Measurements from ENCODE around the gene SNTG2.

The SNTG2 gene

DNA sequence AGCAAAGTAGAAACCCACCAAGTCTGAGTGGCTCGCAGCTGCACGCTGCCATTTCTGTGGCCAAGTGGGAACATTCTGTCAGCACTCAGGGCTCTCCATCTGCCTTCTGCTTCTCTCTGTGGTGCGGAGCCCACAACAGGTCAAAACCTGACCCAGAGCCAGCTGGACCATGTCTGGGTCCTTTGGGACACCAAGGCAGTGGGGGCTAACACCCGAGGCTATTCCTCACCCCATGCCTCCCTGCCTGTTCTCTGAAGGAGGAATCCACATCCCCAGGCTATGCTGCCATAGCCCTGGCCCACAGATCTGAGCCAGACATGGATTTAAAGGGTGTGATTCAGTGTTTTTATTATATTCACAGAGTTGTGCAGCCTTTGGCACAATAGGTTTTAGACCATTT lies 86.4 kb downstream of the SNTG2 start:
- no peak for TF ChIP-seq ZFP30 (CRISPR knock-in tag; IDR thresholded peaks at IDR 0.05)
- no peak for TF ChIP-seq PATZ1 (CRISPR knock-in tag; IDR thresholded peaks at IDR 0.05; ENCODE audit: borderline replicate concordance)
- no peak for TF ChIP-seq TOX (CRISPR knock-in tag; IDR thresholded peaks at IDR 0.05; ENCODE audit: borderline replicate concordance)
- ATAC-seq: no peak

- no peak for ATAC-seq
- TF ChIP-seq ZNF70 (CRISPR knock-in tag; IDR thresholded peaks at IDR 0.05) (no peak), OSR1 (CRISPR knock-in tag; IDR thresholded peaks at IDR 0.05) (no peak), ISL1 (CRISPR knock-in tag; IDR thresholded peaks at IDR 0.05) (no peak), ZNF8 (CRISPR knock-in tag; IDR thresholded peaks at IDR 0.05) (no peak), TOX (CRISPR knock-in tag; IDR thresholded peaks at IDR 0.05; ENCODE audit: borderline replicate concordance) (no peak), CSDC2 (CRISPR knock-in tag; IDR thresholded peaks at IDR 0.05) (no peak), RARB (CRISPR knock-in tag; IDR thresholded peaks at IDR 0.05) (no peak), GLIS3 (CRISPR knock-in tag; IDR thresholded peaks at IDR 0.05) (no peak), ESRRG (CRISPR knock-in tag; IDR thresholded peaks at IDR 0.05) (no peak), ZC3H10 (CRISPR knock-in tag; IDR thresholded peaks at IDR 0.05) (no peak), POU6F1 (CRISPR knock-in tag; IDR thresholded peaks at IDR 0.05; ENCODE audit: borderline replicate concordance, low read depth) (no peak), BACH2 (CRISPR knock-in tag; IDR thresholded peaks at IDR 0.05; ENCODE audit: borderline replicate concordance) (no peak), PPARA (CRISPR knock-in tag; IDR thresholded peaks at IDR 0.05; ENCODE audit: borderline replicate concordance) (no peak), ARNTL (CRISPR knock-in tag; IDR thresholded peaks at IDR 0.05; ENCODE audit: borderline replicate concordance, low read depth) (no peak)
- TF ChIP-seq, protein P1, sequence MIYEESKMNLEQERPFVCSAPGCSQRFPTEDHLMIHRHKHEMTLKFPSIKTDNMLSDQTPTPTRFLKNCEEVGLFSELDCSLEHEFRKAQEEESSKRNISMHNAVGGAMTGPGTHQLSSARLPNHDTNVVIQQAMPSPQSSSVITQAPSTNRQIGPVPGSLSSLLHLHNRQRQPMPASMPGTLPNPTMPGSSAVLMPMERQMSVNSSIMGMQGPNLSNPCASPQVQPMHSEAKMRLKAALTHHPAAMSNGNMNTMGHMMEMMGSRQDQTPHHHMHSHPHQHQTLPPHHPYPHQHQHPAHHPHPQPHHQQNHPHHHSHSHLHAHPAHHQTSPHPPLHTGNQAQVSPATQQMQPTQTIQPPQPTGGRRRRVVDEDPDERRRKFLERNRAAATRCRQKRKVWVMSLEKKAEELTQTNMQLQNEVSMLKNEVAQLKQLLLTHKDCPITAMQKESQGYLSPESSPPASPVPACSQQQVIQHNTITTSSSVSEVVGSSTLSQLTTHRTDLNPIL (CRISPR knock-in tag; IDR thresholded peaks at IDR 0.05; ENCODE audit: low read depth): no peak
- TF ChIP-seq, protein P2, sequence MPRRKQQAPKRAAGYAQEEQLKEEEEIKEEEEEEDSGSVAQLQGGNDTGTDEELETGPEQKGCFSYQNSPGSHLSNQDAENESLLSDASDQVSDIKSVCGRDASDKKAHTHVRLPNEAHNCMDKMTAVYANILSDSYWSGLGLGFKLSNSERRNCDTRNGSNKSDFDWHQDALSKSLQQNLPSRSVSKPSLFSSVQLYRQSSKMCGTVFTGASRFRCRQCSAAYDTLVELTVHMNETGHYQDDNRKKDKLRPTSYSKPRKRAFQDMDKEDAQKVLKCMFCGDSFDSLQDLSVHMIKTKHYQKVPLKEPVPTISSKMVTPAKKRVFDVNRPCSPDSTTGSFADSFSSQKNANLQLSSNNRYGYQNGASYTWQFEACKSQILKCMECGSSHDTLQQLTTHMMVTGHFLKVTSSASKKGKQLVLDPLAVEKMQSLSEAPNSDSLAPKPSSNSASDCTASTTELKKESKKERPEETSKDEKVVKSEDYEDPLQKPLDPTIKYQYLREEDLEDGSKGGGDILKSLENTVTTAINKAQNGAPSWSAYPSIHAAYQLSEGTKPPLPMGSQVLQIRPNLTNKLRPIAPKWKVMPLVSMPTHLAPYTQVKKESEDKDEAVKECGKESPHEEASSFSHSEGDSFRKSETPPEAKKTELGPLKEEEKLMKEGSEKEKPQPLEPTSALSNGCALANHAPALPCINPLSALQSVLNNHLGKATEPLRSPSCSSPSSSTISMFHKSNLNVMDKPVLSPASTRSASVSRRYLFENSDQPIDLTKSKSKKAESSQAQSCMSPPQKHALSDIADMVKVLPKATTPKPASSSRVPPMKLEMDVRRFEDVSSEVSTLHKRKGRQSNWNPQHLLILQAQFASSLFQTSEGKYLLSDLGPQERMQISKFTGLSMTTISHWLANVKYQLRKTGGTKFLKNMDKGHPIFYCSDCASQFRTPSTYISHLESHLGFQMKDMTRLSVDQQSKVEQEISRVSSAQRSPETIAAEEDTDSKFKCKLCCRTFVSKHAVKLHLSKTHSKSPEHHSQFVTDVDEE (CRISPR knock-in tag; IDR thresholded peaks at IDR 0.05): no peak
Observed at GRCh38 chr2:1039549-1039948, 88.9 kb downstream of the SNTG2 start.

DNA sequence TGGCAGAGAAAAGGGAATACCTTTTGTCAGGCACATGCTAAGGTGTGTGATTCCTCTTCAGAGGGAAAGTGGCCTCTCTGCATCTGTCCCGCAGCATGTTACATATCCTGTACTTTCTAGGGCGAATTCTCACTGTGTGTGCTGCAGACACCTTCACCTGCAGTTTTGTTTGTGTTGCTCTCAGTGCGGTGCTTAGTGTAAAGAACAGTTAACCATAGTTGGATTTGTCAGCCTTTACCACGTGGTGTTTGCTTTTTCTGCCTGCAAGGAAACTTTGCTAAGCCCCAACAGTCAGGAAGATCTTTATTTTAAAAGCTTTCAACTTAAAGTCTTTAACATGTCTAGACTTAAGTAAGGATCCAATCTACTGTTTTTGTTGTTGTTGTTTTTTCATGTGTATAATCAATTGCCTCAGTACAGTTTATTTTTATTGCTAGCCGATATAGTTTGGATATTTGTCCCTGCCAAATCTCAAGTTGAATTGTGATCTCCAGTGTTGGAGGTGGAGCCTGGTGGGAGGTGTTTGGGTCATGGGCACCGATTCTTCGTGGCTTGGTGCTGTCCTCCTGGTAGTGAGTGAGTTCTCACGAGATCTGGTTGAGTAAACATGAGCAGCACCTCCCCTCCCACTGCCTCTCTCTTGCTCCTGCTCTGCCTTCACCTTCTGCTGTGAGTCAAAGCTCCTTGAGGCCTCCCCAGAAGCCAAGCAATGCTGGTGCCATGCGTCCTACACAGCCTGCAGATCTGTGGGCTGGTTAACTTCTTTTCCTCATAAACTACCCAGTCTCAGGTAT lies 90.6 kb downstream of the SNTG2 start:
- ATAC-seq: no peak
- TF ChIP-seq TOX (CRISPR knock-in tag; IDR thresholded peaks at IDR 0.05; ENCODE audit: borderline replicate concordance): no peak
- TF ChIP-seq CSDC2 (CRISPR knock-in tag; IDR thresholded peaks at IDR 0.05): no peak
- TF ChIP-seq ZC3H10 (CRISPR knock-in tag; IDR thresholded peaks at IDR 0.05): no peak
- no peak for TF ChIP-seq ZNF565 (CRISPR knock-in tag; conservative IDR thresholded peaks at IDR 0.05; ENCODE audit: low read depth)
- TF ChIP-seq OSR1 (CRISPR knock-in tag; IDR thresholded peaks at IDR 0.05): no peak
- TF ChIP-seq POU6F1 (CRISPR knock-in tag; IDR thresholded peaks at IDR 0.05; ENCODE audit: borderline replicate concordance, low read depth): no peak
- no peak for TF ChIP-seq ZNF70 (CRISPR knock-in tag; IDR thresholded peaks at IDR 0.05)
